ENCODE measurements around the gene ANAPC7. TPM values are rescaled to one million over a fixed set of nuclear protein-coding genes. Genes with fewer than 3 reads are reported as not detected.

ANAPC7 gene
- total and polyA plus RNA-seq, 2 of the 13 experiments (the other 11 are each of a cell fraction or from before 2014, with no cell fraction given): 40.0 to 69.1 TPM

- ChIA-PET CTCF (ENCODE audit: low intra/inter-chr PET ratio, low total read pairs) (no interaction called here), POLR2A (interaction anchor here (1.4 to 1.8 kb wide), 2 partner anchors 8 to 92 kb away, joined by 3 read pairs; no protein-coding TSS in a partner anchor)
- Histone ChIP-seq H3K4me2 (ENCODE audit: low read depth, low read length) (no peak overlapping the region), H3K4me3 (replicated peaks in 1 of 3; ENCODE audit: insufficient read depth in 1 of 3, low read depth in 2 of 3, low read length in 3 of 3) (no peak overlapping the region), H3K9me3 (ENCODE audit: low read length) (no peaks in the 10 kb centered on the region), H3K79me2 (ENCODE audit: insufficient read depth, low read length) (no peaks in the 10 kb centered on the region), H3K9ac (ENCODE audit: insufficient read depth, low read depth, low read length) (no peak overlapping the region), H3K36me3 (replicated peaks in 1 of 2; ENCODE audit: control insufficient read depth in 1 of 2, insufficient read depth in 2 of 2, low read length in 2 of 2) (peaks cover 40 to 95% of the 10 kb centered on the region in 2 experiments), H3K27me3 (ENCODE audit: control insufficient read depth in 1 of 2, insufficient read depth in 2 of 2, low read length in 2 of 2) (no peaks in the 10 kb centered on the region), H3K4me1 (ENCODE audit: insufficient read depth, low read length) (peaks cover 45% of the 10 kb centered on the region), H2AFZ (ENCODE audit: low read length) (no peak overlapping the region), H3K27ac (ENCODE audit: extremely low read length, insufficient read depth, low read length) (no peak overlapping the region), H4K20me1 (ENCODE audit: insufficient read depth, low read length) (no peaks in the 10 kb centered on the region)
- 91% methylated on average over 5 of the region's 8 CpGs for WGBS (ENCODE audit: low lambda C conversion rate)
- TF ChIP-seq TCF7L2 (IDR thresholded peaks at IDR 0.05; ENCODE audit: low read depth, low read length) (no peak), MYPOP (CRISPR knock-in tag; IDR thresholded peaks at IDR 0.05) (no peak), KMT2A (CRISPR knock-in tag; IDR thresholded peaks at IDR 0.05) (no peak), ZNF460 (CRISPR knock-in tag; IDR thresholded peaks at IDR 0.05; ENCODE audit: borderline replicate concordance) (no peak), PAWR (CRISPR knock-in tag; IDR thresholded peaks at IDR 0.05; ENCODE audit: borderline replicate concordance) (no peak), ZNF816 (CRISPR knock-in tag; IDR thresholded peaks at IDR 0.05; ENCODE audit: borderline replicate concordance) (no peak), KLF16 (CRISPR knock-in tag; IDR thresholded peaks at IDR 0.05) (no peak), ZNF775 (CRISPR knock-in tag; IDR thresholded peaks at IDR 0.05; ENCODE audit: borderline replicate concordance) (no peak), PRDM4 (CRISPR knock-in tag; IDR thresholded peaks at IDR 0.05; ENCODE audit: borderline replicate concordance) (no peak), ZNF282 (IDR thresholded peaks at IDR 0.05; ENCODE audit: partially characterized antibody) (no peak), FOSL2 (CRISPR knock-in tag; IDR thresholded peaks at IDR 0.05) (no peak), IRX3 (CRISPR knock-in tag; IDR thresholded peaks at IDR 0.05; ENCODE audit: borderline replicate concordance, low read depth) (no peak), PRPF4 (IDR thresholded peaks at IDR 0.05; ENCODE audit: low read depth, low read length, poor library complexity, severe bottlenecking) (no peak), ZEB1 (IDR thresholded peaks at IDR 0.05; ENCODE audit: insufficient replicate concordance, low read depth) (no peak), SALL1 (CRISPR knock-in tag; IDR thresholded peaks at IDR 0.05) (no peak), NFIB (CRISPR knock-in tag; IDR thresholded peaks at IDR 0.05; ENCODE audit: borderline replicate concordance) (no peak), ZNF350 (CRISPR knock-in tag; IDR thresholded peaks at IDR 0.05; ENCODE audit: borderline replicate concordance, low read depth) (no peak), FLYWCH1 (CRISPR knock-in tag; IDR thresholded peaks at IDR 0.05) (no peak), TSC22D2 (CRISPR knock-in tag; IDR thresholded peaks at IDR 0.05; ENCODE audit: borderline replicate concordance) (no peak)
- ATAC-seq (no peak), DNase-seq (ENCODE audit: low spot score) (no peak), FAIRE-seq (no peak)
- no TSS peak for BruUV-seq (replicated peaks)
- intact Hi-C loops (cut with micrococcal nuclease; ENCODE audit: unreplicated experiment): no loop called here
- in situ Hi-C loops (cut with HindIII; ENCODE audit: extremely low pct_ligation_motif_present, low pct_unique_long_range_greater_than_20kb): no loop called here
Measured at GRCh38 chr12:110339184-110339952, 64.1 kb downstream of the ANAPC7 start.

Data from HepG2 (cell line).